ENCODE results near the gene OR52B6.

Gene OR52B6

GRCh38 chr11:5580577-5580976 lies at the start of gene OR52B6:
Gene OR52B6 (plus strand): TSS chr11:5580877. CDS start chr11:5580877, 0 bp downstream.
- Histone ChIP-seq H3K4me3 (ENCODE audit: low read depth in 1 of 2, low read length in 2 of 2) (no peak within 1 kb of the TSS), H3K79me2 (ENCODE audit: insufficient read depth, low read length) (no peaks in the 10 kb centered on the region), H3K4me2 (ENCODE audit: insufficient read depth, low read length) (no peak within 1 kb of the TSS), H3K27ac (ENCODE audit: low read length) (no peak within 1 kb of the TSS), H2AFZ (ENCODE audit: low read depth, low read length) (no peak within 1 kb of the TSS), H4K20me1 (ENCODE audit: insufficient read depth, low read length) (no peaks in the 10 kb centered on the region), H3K27me3 (ENCODE audit: insufficient read depth, low read length, poor library complexity) (peaks cover 9% of the 10 kb centered on the region), H3K9me3 (ENCODE audit: insufficient read depth, low read length, severe bottlenecking) (no peaks in the 10 kb centered on the region), H3K9ac (ENCODE audit: low read depth, low read length) (no peak within 1 kb of the TSS), H3K36me3 (ENCODE audit: insufficient read depth, low read length) (no peaks in the 10 kb centered on the region), H3K4me1 (ENCODE audit: insufficient read depth, low read length) (no peaks in the 10 kb centered on the region)
- TF ChIP-seq EZH2 (IDR thresholded peaks at IDR 0.05; ENCODE audit: borderline replicate concordance, low read depth, low read length, severe bottlenecking) (no peak), CTCF (IDR thresholded peaks at IDR 0.05; ENCODE audit: borderline replicate concordance, extremely low read depth, low read length, poor library complexity, severe bottlenecking) (no peak)
- DNase-seq (no peak), ATAC-seq (ENCODE audit: insufficient read depth, low read depth) (no peak)

GRCh38 chr11:5531053-5531831 lies 49.4 kb upstream of the OR52B6 start:
- Histone ChIP-seq H3K4me2 (ENCODE audit: insufficient read depth, low read length) (no peak overlapping the region), H3K9ac (ENCODE audit: low read depth, low read length) (no peak overlapping the region), H4K20me1 (ENCODE audit: insufficient read depth, low read length) (no peaks in the 10 kb centered on the region), H3K4me1 (ENCODE audit: insufficient read depth, low read length) (no peaks in the 10 kb centered on the region), H3K79me2 (ENCODE audit: insufficient read depth, low read length) (no peaks in the 10 kb centered on the region), H3K36me3 (ENCODE audit: insufficient read depth, low read length) (no peaks in the 10 kb centered on the region), H2AFZ (ENCODE audit: low read depth, low read length) (no peak overlapping the region), H3K9me3 (ENCODE audit: insufficient read depth, low read length, severe bottlenecking) (no peaks in the 10 kb centered on the region), H3K27me3 (ENCODE audit: insufficient read depth, low read length, poor library complexity) (peaks cover 6% of the 10 kb centered on the region), H3K27ac (ENCODE audit: low read length) (no peak overlapping the region), H3K4me3 (ENCODE audit: low read depth in 1 of 2, low read length in 2 of 2) (no peak overlapping the region)
- TF ChIP-seq CTCF (IDR thresholded peaks at IDR 0.05; ENCODE audit: borderline replicate concordance, extremely low read depth, low read length, poor library complexity, severe bottlenecking) (no peak), EZH2 (IDR thresholded peaks at IDR 0.05; ENCODE audit: borderline replicate concordance, low read depth, low read length, severe bottlenecking) (no peak)
- DNase-seq: no peak
- ATAC-seq (ENCODE audit: insufficient read depth, low read depth): no peak

- TF ChIP-seq CTCF (IDR thresholded peaks at IDR 0.05; ENCODE audit: borderline replicate concordance, extremely low read depth, low read length, poor library complexity, severe bottlenecking) (no peak), EZH2 (IDR thresholded peaks at IDR 0.05; ENCODE audit: borderline replicate concordance, low read depth, low read length, severe bottlenecking) (no peak)
- H2AFZ ChIP-seq (ENCODE audit: low read depth, low read length): no peak overlapping the region
These were observed 46.6 kb upstream of the OR52B6 start for GRCh38 chr11:5534046-5534445.

More at GRCh38 chr11:5534046-5534445, 46.6 kb upstream of the OR52B6 start:
- Histone ChIP-seq H3K27ac (ENCODE audit: low read length) (no peak overlapping the region), H3K36me3 (ENCODE audit: insufficient read depth, low read length) (no peaks in the 10 kb centered on the region), H4K20me1 (ENCODE audit: insufficient read depth, low read length) (no peaks in the 10 kb centered on the region), H3K9ac (ENCODE audit: low read depth, low read length) (no peak overlapping the region), H3K4me3 (ENCODE audit: low read depth in 1 of 2, low read length in 2 of 2) (no peak overlapping the region), H3K27me3 (ENCODE audit: insufficient read depth, low read length, poor library complexity) (peaks cover 4% of the 10 kb centered on the region), H3K79me2 (ENCODE audit: insufficient read depth, low read length) (no peaks in the 10 kb centered on the region), H3K9me3 (ENCODE audit: insufficient read depth, low read length, severe bottlenecking) (no peaks in the 10 kb centered on the region), H3K4me1 (ENCODE audit: insufficient read depth, low read length) (no peaks in the 10 kb centered on the region), H3K4me2 (ENCODE audit: insufficient read depth, low read length) (no peak overlapping the region)
- DNase-seq (no peak), ATAC-seq (ENCODE audit: insufficient read depth, low read depth) (no peak)

All from DND-41 (cell line).